Measurements from ENCODE around the gene TMEM131L.
"Not testable (repeated sequence)": the region's sequence is repeated elsewhere in the genome, so short reads cannot be mapped to it uniquely, and the experiment has no call there.

Gene TMEM131L

GRCh38 chr4:153499005-153499404 lies 32.8 kb downstream of the TMEM131L start:
- DNase-seq (ENCODE audit: low read depth): no peak

GRCh38 chr4:153501578-153501977 lies 35.4 kb downstream of the TMEM131L start:
- DNase-seq (ENCODE audit: low read depth): no peak

- DNase-seq (ENCODE audit: low read depth): no peak
These were observed 36.4 kb downstream of the TMEM131L start for GRCh38 chr4:153502584-153502983.

GRCh38 chr4:153506341-153507309 lies 40.5 kb downstream of the TMEM131L start:
- DNase-seq (ENCODE audit: low read depth): no peak

- DNase-seq (ENCODE audit: low read depth): no peak
These were observed 41.3 kb downstream of the TMEM131L start for GRCh38 chr4:153507310-153508073.

GRCh38 chr4:153509212-153509611 lies 43.1 kb downstream of the TMEM131L start:
- not testable (repeated sequence) for DNase-seq (ENCODE audit: low read depth)

- no peak for DNase-seq (ENCODE audit: low read depth)
These were observed 43.6 kb downstream of the TMEM131L start for GRCh38 chr4:153509724-153510123.

- no peak for DNase-seq (ENCODE audit: low read depth)
These were observed 44.3 kb downstream of the TMEM131L start for GRCh38 chr4:153510252-153511001.

- no peak for DNase-seq (ENCODE audit: low read depth)
These were observed 44.9 kb downstream of the TMEM131L start for GRCh38 chr4:153511104-153511503.

- no peak for DNase-seq (ENCODE audit: low read depth)
These were observed 46.1 kb downstream of the TMEM131L start for GRCh38 chr4:153512162-153512852.

- no peak for DNase-seq (ENCODE audit: low read depth)
These were observed 46.9 kb downstream of the TMEM131L start for GRCh38 chr4:153512952-153513500.

- DNase-seq (ENCODE audit: low read depth): no peak
These were observed 47.4 kb downstream of the TMEM131L start for GRCh38 chr4:153513596-153513995.

GRCh38 chr4:153514001-153514526 lies 47.9 kb downstream of the TMEM131L start:
- no peak for DNase-seq (ENCODE audit: low read depth)

- no peak for DNase-seq (ENCODE audit: low read depth)
These were observed 48.7 kb downstream of the TMEM131L start for GRCh38 chr4:153514688-153515426.

- no peak for DNase-seq (ENCODE audit: low read depth)
These were observed 51.0 kb downstream of the TMEM131L start for GRCh38 chr4:153517159-153517558.

- DNase-seq (ENCODE audit: low read depth): no peak
These were observed 51.8 kb downstream of the TMEM131L start for GRCh38 chr4:153518001-153518400.

GRCh38 chr4:153518637-153519389 lies 52.7 kb downstream of the TMEM131L start:
- no peak for DNase-seq (ENCODE audit: low read depth)

- no peak for DNase-seq (ENCODE audit: low read depth)
These were observed 53.5 kb downstream of the TMEM131L start for GRCh38 chr4:153519687-153520086.

GRCh38 chr4:153520227-153520626 lies 54.1 kb downstream of the TMEM131L start:
- no peak for DNase-seq (ENCODE audit: low read depth)
